Measurements from ENCODE around the gene MSANTD2.

MSANTD2 gene

GRCh38 chr11:124716591-124716990 lies 83.6 kb downstream of the MSANTD2 start:
- no peaks in the 10 kb centered on the region for H4K20me1 ChIP-seq (ENCODE audit: insufficient read depth, low read length)
- no peaks in the 10 kb centered on the region for H3K36me3 ChIP-seq (replicated peaks; ENCODE audit: low read depth, low read length)
- H3K79me2 ChIP-seq (ENCODE audit: low read length): no peaks in the 10 kb centered on the region
- H2AFZ ChIP-seq (ENCODE audit: low read depth, low read length): no peak overlapping the region
- no peak for TF ChIP-seq EZH2phosphoT487 (IDR thresholded peaks at IDR 0.05; ENCODE audit: low read depth)
- TF ChIP-seq, protein P1, sequence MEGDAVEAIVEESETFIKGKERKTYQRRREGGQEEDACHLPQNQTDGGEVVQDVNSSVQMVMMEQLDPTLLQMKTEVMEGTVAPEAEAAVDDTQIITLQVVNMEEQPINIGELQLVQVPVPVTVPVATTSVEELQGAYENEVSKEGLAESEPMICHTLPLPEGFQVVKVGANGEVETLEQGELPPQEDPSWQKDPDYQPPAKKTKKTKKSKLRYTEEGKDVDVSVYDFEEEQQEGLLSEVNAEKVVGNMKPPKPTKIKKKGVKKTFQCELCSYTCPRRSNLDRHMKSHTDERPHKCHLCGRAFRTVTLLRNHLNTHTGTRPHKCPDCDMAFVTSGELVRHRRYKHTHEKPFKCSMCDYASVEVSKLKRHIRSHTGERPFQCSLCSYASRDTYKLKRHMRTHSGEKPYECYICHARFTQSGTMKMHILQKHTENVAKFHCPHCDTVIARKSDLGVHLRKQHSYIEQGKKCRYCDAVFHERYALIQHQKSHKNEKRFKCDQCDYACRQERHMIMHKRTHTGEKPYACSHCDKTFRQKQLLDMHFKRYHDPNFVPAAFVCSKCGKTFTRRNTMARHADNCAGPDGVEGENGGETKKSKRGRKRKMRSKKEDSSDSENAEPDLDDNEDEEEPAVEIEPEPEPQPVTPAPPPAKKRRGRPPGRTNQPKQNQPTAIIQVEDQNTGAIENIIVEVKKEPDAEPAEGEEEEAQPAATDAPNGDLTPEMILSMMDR (IDR thresholded peaks at IDR 0.05; ENCODE audit: low read depth, low read length): no peak
- no peaks in the 10 kb centered on the region for H3K4me1 ChIP-seq (ENCODE audit: low read length)
- H3K4me2 ChIP-seq (ENCODE audit: low read length): no peak overlapping the region
- no peak overlapping the region for H3K9ac ChIP-seq (ENCODE audit: low read length)
- no peaks in the 10 kb centered on the region for H3K9me3 ChIP-seq (ENCODE audit: insufficient read depth, low read length)
- H3K27ac ChIP-seq (ENCODE audit: low read length): no peak overlapping the region
- peaks cover 10% of the 10 kb centered on the region for H3K27me3 ChIP-seq (ENCODE audit: low read depth, low read length)
- H3K4me3 ChIP-seq (ENCODE audit: low read length): no peak overlapping the region
